Adrenal gland (tissue), 5 donors: ENCODE data around the gene CREB5.

Source experiments
- POLR2A ChIP-seq, 2 donors: fragments of 450-650 bp; IDR thresholded peaks; one replicate each; pipeline ENCODE4 v1.6.1; 2017; ENCODE audit warnings: antibody characterized with exemption in 2 of 2, mild to moderate bottlenecking in 2 of 2, moderate library complexity in 1 of 2
- TF ChIP-seq, protein P1 (sequence below), 6 experiments: fragments of 450-650 bp in 4 of 6; fragments of 200-600 bp in 2 of 6; sonication (generic) in 1 of 6; IDR thresholded peaks; 1 replicate in 5 of 6; 2 replicates in 1 of 6; pipeline versions ENCODE4 v1.5.1 to v1.8.0; 2016 to 2021; ENCODE audit warnings: antibody characterized with exemption in 6 of 6, mild to moderate bottlenecking in 2 of 6, moderate library complexity in 1 of 6
- donor health status: DM: no; HTN: no; CAD: no.

DNA sequence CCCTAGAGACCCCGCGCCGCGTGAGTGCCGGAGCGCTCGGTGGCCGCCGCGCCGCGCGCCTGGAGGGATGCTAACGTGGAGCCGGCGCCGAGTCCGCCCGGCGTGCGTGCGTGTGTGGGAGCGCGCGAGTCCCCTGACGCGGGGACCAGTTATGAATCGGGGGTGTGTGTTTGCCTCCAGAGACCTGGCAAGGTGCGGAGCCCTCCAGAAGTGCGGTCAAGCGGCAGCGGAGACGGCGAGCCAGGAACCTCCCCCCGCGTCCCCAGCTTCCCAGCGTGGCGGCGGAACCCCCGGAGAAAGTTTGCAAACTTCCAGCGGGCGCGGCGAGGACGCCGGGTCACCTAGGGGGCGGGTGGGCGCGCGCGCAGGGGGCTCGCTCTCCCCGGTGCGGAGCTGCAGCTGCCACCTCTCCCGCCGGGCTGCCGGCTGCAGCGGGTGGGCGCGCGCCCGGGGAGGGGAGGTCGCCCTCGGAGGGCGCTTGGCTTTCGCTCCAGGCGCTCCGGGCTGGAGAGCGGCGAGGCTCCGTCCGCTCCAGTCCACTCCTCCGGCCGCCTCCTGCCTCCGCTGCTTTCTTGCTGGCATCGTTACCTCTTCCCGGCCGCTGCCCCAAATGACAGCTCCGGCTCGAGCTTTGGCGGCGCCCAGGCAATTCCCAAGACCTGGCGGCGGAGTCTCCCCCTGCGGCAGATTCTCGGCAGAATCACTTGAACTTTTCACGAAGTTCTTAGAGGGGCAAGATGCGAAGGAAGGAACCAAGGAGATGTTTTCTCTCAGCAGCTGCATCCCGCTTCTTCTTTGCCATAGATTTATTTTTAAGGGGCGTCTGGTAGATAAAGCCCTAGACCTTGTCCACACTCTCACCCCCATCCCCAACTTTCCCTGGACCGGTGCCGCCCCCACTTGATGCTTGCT is 2.3 kb upstream of the CREB5 start:
- TF ChIP-seq POLR2A (IDR thresholded peaks at IDR 0.05): no peak
- TF ChIP-seq, protein P1, sequence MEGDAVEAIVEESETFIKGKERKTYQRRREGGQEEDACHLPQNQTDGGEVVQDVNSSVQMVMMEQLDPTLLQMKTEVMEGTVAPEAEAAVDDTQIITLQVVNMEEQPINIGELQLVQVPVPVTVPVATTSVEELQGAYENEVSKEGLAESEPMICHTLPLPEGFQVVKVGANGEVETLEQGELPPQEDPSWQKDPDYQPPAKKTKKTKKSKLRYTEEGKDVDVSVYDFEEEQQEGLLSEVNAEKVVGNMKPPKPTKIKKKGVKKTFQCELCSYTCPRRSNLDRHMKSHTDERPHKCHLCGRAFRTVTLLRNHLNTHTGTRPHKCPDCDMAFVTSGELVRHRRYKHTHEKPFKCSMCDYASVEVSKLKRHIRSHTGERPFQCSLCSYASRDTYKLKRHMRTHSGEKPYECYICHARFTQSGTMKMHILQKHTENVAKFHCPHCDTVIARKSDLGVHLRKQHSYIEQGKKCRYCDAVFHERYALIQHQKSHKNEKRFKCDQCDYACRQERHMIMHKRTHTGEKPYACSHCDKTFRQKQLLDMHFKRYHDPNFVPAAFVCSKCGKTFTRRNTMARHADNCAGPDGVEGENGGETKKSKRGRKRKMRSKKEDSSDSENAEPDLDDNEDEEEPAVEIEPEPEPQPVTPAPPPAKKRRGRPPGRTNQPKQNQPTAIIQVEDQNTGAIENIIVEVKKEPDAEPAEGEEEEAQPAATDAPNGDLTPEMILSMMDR (IDR thresholded peaks at IDR 0.05): no peak
